Endothelial cell (in vitro differentiated cells): Measurements from ENCODE around the gene GNG10. TPM values are rescaled to one million over a fixed set of nuclear protein-coding genes. Genes with fewer than 3 reads are reported as not detected.

Experiments used
- DNase-seq: peaks from one replicate; pipeline ENCODE4 v3.0.0; 2021; ENCODE audit warnings: low spot score
- H3K27ac Mint-ChIP-seq: one replicate; pipeline ENCODE4 v1.8.0; 2021; ENCODE audit warnings: mixed read lengths, inconsistent platforms; ENCODE audit not compliant: unreplicated experiment
- H3K27me3 Mint-ChIP-seq: one replicate; pipeline ENCODE4 v1.8.0; 2021; ENCODE audit warnings: mild to moderate bottlenecking, moderate library complexity, mixed read lengths, inconsistent platforms; ENCODE audit not compliant: unreplicated experiment
- H3K36me3 Mint-ChIP-seq: one replicate; pipeline ENCODE4 v1.8.0; 2021; ENCODE audit warnings: mild to moderate bottlenecking, low read depth, mixed read lengths, inconsistent platforms; ENCODE audit not compliant: unreplicated experiment
- H3K4me1 Mint-ChIP-seq: one replicate; pipeline ENCODE4 v1.8.0; 2021; ENCODE audit warnings: mild to moderate bottlenecking, mixed read lengths, inconsistent platforms; ENCODE audit not compliant: unreplicated experiment
- H3K4me3 Mint-ChIP-seq: one replicate; pipeline ENCODE4 v1.8.0; 2021; ENCODE audit warnings: mild to moderate bottlenecking, mixed read lengths, inconsistent platforms; ENCODE audit not compliant: unreplicated experiment
- H3K9me3 Mint-ChIP-seq: one replicate; pipeline ENCODE4 v1.8.0; 2021; ENCODE audit warnings: mixed read lengths, inconsistent platforms; ENCODE audit not compliant: unreplicated experiment
- total RNA-seq: library from RNA; stranded (reverse); fragmentation: NEBNext Ultra II Directional; extraction: Animal tissue kit (Norgen Biotek cat#: 25700); gene quantifications from one replicate; pipeline ENCODE4 v1.2.1, GENCODE V29; 2021; ENCODE audit not compliant: unreplicated experiment
- TF ChIP-seq, protein P1 (sequence below): fragments of 200-600 bp; sonication (generic); IDR thresholded peaks from one replicate; pipeline ENCODE4 v1.5.0; 2021; ENCODE audit warnings: antibody characterized with exemption; ENCODE audit not compliant: unreplicated experiment

Gene GNG10
- total RNA-seq, 1 donor from 2014 or later, result 60.4 TPM

GRCh38 chr9:111674319-111674718 lies 12.9 kb downstream of the GNG10 start:
- Mint-ChIP-seq H3K4me1 (peaks cover 6% of the 10 kb centered on the region), H3K27me3 (peaks cover 3% of the 10 kb centered on the region), H3K36me3 (peaks cover 8% of the 10 kb centered on the region), H3K9me3 (no peaks in the 10 kb centered on the region), H3K4me3 (no peak overlapping the region), H3K27ac (no peak overlapping the region)
- TF ChIP-seq, protein P1, sequence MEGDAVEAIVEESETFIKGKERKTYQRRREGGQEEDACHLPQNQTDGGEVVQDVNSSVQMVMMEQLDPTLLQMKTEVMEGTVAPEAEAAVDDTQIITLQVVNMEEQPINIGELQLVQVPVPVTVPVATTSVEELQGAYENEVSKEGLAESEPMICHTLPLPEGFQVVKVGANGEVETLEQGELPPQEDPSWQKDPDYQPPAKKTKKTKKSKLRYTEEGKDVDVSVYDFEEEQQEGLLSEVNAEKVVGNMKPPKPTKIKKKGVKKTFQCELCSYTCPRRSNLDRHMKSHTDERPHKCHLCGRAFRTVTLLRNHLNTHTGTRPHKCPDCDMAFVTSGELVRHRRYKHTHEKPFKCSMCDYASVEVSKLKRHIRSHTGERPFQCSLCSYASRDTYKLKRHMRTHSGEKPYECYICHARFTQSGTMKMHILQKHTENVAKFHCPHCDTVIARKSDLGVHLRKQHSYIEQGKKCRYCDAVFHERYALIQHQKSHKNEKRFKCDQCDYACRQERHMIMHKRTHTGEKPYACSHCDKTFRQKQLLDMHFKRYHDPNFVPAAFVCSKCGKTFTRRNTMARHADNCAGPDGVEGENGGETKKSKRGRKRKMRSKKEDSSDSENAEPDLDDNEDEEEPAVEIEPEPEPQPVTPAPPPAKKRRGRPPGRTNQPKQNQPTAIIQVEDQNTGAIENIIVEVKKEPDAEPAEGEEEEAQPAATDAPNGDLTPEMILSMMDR, result no peak
- no peak for DNase-seq

GRCh38 chr9:111676116-111676515 lies 14.7 kb downstream of the GNG10 start:
- H3K4me1 Mint-ChIP-seq, result peaks cover 6% of the 10 kb centered on the region
- peaks cover 3% of the 10 kb centered on the region for H3K27me3 Mint-ChIP-seq
- no peak overlapping the region for H3K4me3 Mint-ChIP-seq
- DNase-seq, result no peak
- peaks cover 19% of the 10 kb centered on the region for H3K36me3 Mint-ChIP-seq
- no peaks in the 10 kb centered on the region for H3K9me3 Mint-ChIP-seq
- no peak overlapping the region for H3K27ac Mint-ChIP-seq
- TF ChIP-seq, protein P1, result no peak

DNA sequence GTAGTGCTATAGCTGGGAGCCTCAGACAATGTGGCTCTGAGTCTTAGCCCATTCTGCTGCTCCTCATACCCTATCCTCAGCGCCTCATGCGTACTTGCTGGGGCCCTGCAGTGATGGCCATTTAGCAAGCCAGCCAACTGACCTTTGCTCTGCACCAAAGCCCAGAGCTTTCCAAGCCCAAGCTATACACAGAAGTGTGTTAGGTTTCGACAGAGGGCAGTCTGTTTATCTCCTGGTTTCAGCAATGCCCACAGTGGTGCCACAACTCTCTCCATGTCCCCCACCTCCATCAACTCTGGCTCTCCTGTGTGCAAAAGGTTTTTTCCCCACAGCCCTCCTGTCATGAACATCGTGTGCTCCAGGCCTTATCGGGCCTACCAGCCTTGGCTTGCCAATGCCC lies 16.9 kb downstream of the GNG10 start:
- H3K4me3 Mint-ChIP-seq, result no peak overlapping the region
- H3K27ac Mint-ChIP-seq, result no peak overlapping the region
- TF ChIP-seq, protein P1, result no peak
- no peak for DNase-seq
- no peaks in the 10 kb centered on the region for H3K9me3 Mint-ChIP-seq
- H3K36me3 Mint-ChIP-seq, result peaks cover 19% of the 10 kb centered on the region
- no peaks in the 10 kb centered on the region for H3K27me3 Mint-ChIP-seq
- H3K4me1 Mint-ChIP-seq, result peaks cover 6% of the 10 kb centered on the region

GRCh38 chr9:111679199-111679598 lies 17.8 kb downstream of the GNG10 start:
- H3K4me3 Mint-ChIP-seq, result peak overlapping the region; percentile 44

GRCh38 chr9:111683392-111683791 lies 22.0 kb downstream of the GNG10 start:
- peaks cover 17% of the 10 kb centered on the region for H3K36me3 Mint-ChIP-seq
- H3K4me3 Mint-ChIP-seq, result no peak overlapping the region
- TF ChIP-seq, protein P1, result no peak
- no peaks in the 10 kb centered on the region for H3K9me3 Mint-ChIP-seq
- no peaks in the 10 kb centered on the region for H3K27me3 Mint-ChIP-seq
- H3K27ac Mint-ChIP-seq, result no peak overlapping the region
- no peak for DNase-seq
- no peaks in the 10 kb centered on the region for H3K4me1 Mint-ChIP-seq

More at GRCh38 chr9:111679199-111679598, 17.8 kb downstream of the GNG10 start:
- H3K27me3 Mint-ChIP-seq, result no peaks in the 10 kb centered on the region
- H3K4me1 Mint-ChIP-seq, result peaks cover 6% of the 10 kb centered on the region
- peaks cover 19% of the 10 kb centered on the region for H3K36me3 Mint-ChIP-seq
- H3K27ac Mint-ChIP-seq, result no peak overlapping the region
- TF ChIP-seq, protein P1, result no peak
- H3K9me3 Mint-ChIP-seq, result no peaks in the 10 kb centered on the region
- DNase-seq, result no peak
